Endothelial cell of umbilical vein (primary cell): ENCODE results near the gene FBH1. TPM values are rescaled to one million over a fixed set of nuclear protein-coding genes. Genes with fewer than 3 reads are reported as not detected.

Source experiments
- BruUV-seq: library from RNA; stranded (reverse); fragments of 400-500 nt; replicated peaks from 2 replicates; lab custom pipeline; 2021; lab: Mats Ljungman, UMichigan
- CTCF ChIA-PET: fragments of 300-600, 350-600 bp; sonication (Branson Sonifier 250); formaldehyde crosslinking; loops from one replicate; lab custom pipeline; 2021; ENCODE audit warnings: antibody characterized with exemption, inconsistent platforms; lab: Charles Lee
- POLR2A ChIA-PET: fragments of 300-600, 350-600 bp; sonication (Branson Sonifier 250); formaldehyde crosslinking; loops from one replicate; lab custom pipeline; 2021; ENCODE audit warnings: antibody characterized with exemption, inconsistent platforms; lab: Charles Lee
- DNase-seq: peaks from one replicate; pipeline ENCODE4 v3.0.0-alpha.2; 2011; ENCODE audit warnings: low read depth, low spot score
- FAIRE-seq: peaks from 2 replicates; lab custom pipeline; 2011; peaks lifted over from hg19 to GRCh38; lab: Jason Lieb, UNC
- H2AFZ ChIP-seq: 2 replicates; pipeline ENCODE4 v1.6.0; 2012; ENCODE audit warnings: low read depth, low read length, control low read depth, inconsistent platforms
- H3K27ac ChIP-seq: 2 replicates; pipeline ENCODE4 v1.5.1; 2011; ENCODE audit warnings: low read depth, mild to moderate bottlenecking, control low read depth, low read length, moderate library complexity; ENCODE audit not compliant: insufficient read depth
- H3K27me3 ChIP-seq, 2 experiments: 2 replicates each; pipeline versions ENCODE4 v1.6.0 to v1.6.1; 2011; ENCODE audit warnings: low read length in 2 of 2, mixed read lengths in 1 of 2; ENCODE audit not compliant: control insufficient read depth in 2 of 2, insufficient read depth in 2 of 2
- H3K36me3 ChIP-seq, 2 experiments: 2 replicates in 1 of 2; 3 replicates in 1 of 2; pipeline ENCODE4 v1.5.1; 2011; ENCODE audit warnings: low read length in 2 of 2, mild to moderate bottlenecking in 1 of 2, moderate library complexity in 1 of 2; ENCODE audit not compliant: control insufficient read depth in 2 of 2, insufficient read depth in 2 of 2; ENCODE audit errors: extremely low read depth in 1 of 2
- H3K4me1 ChIP-seq: 3 replicates; pipeline ENCODE4 v1.5.1; 2011; ENCODE audit warnings: mild to moderate bottlenecking, low read length; ENCODE audit not compliant: control insufficient read depth, insufficient read depth; ENCODE audit errors: extremely low read depth
- H3K4me2 ChIP-seq: 2 replicates; pipeline ENCODE4 v1.6.1; 2011; ENCODE audit warnings: low read length, control low read depth, mixed read lengths; ENCODE audit not compliant: insufficient read depth
- H3K4me3 ChIP-seq, 3 experiments: fragments of 200-600 bp in 1 of 3; sonication (generic), shearing (Covaris generic) in 1 of 3; replicated peaks in 1 of 3; 2 replicates each; pipeline ENCODE4 v1.5.1; 2011 to 2016; ENCODE audit warnings: control low read depth in 3 of 3, low read length in 3 of 3, mild to moderate bottlenecking in 2 of 3, inconsistent platforms in 1 of 3, low read depth in 1 of 3, moderate library complexity in 1 of 3; ENCODE audit not compliant: insufficient read depth in 1 of 3
- H3K79me2 ChIP-seq: 2 replicates; pipeline ENCODE4 v1.6.0; 2012; ENCODE audit warnings: low read length, inconsistent platforms; ENCODE audit not compliant: control insufficient read depth, insufficient read depth
- H3K9ac ChIP-seq: replicated peaks from 2 replicates; pipeline ENCODE3; 2011; ENCODE audit warnings: low read length, control low read depth; ENCODE audit not compliant: insufficient read depth; ENCODE audit errors: extremely low read depth
- H3K9me1 ChIP-seq: replicated peaks from 3 replicates; pipeline ENCODE4 v1.6.0; 2011; ENCODE audit warnings: mild to moderate bottlenecking, low read length; ENCODE audit not compliant: control insufficient read depth, insufficient read depth; ENCODE audit errors: extremely low read depth
- H3K9me3 ChIP-seq: replicated peaks from 2 replicates; pipeline ENCODE4 v1.5.1; 2012; ENCODE audit warnings: low read length, inconsistent platforms; ENCODE audit not compliant: control insufficient read depth, insufficient read depth
- H4K20me1 ChIP-seq: replicated peaks from 2 replicates; pipeline ENCODE3; 2011; ENCODE audit warnings: mild to moderate bottlenecking, low read length; ENCODE audit not compliant: control insufficient read depth, insufficient read depth; ENCODE audit errors: extremely low read depth
- EZH2 ChIP-seq: IDR thresholded peaks from 2 replicates; pipeline ENCODE4 v1.6.1; 2012; ENCODE audit warnings: borderline replicate concordance, low read depth, mild to moderate bottlenecking, moderate library complexity, low read length, inconsistent platforms; ENCODE audit not compliant: severe bottlenecking
- FOS ChIP-seq: IDR thresholded peaks from 2 replicates; pipeline ENCODE4 v1.6.1; 2011; ENCODE audit warnings: mild to moderate bottlenecking, low read length, moderate library complexity, borderline replicate concordance; ENCODE audit not compliant: insufficient read depth
- GATA2 ChIP-seq: IDR thresholded peaks from 2 replicates; pipeline ENCODE4 v1.7.0; 2011; ENCODE audit warnings: low read depth, mild to moderate bottlenecking, moderate library complexity, mixed read lengths, low read length; ENCODE audit not compliant: insufficient read length, insufficient read depth
- JUN ChIP-seq: IDR thresholded peaks from 2 replicates; pipeline ENCODE4 v1.6.1; 2011; ENCODE audit warnings: borderline replicate concordance, low read depth; ENCODE audit not compliant: insufficient read length, insufficient read depth
- MYC ChIP-seq: IDR thresholded peaks from one replicate; pipeline ENCODE4 v1.6.1; 2011; ENCODE audit warnings: mild to moderate bottlenecking, low read depth, low read length
- POLR2A ChIP-seq: IDR thresholded peaks from 2 replicates; pipeline ENCODE4 v1.6.1; 2012; ENCODE audit warnings: low read depth, mild to moderate bottlenecking, control low read depth, low read length
- POLR2AphosphoS5 ChIP-seq: IDR thresholded peaks from 2 replicates; pipeline ENCODE4 v1.6.1; 2012; ENCODE audit warnings: low read depth, mild to moderate bottlenecking, control low read depth, low read length, moderate library complexity; ENCODE audit not compliant: insufficient read depth
- dilution Hi-C: fragments of 300-500 bp; cut with MboI; formaldehyde crosslinking; loops from one replicate; pipeline ENCODE4 v1.15.0; 2019; ENCODE audit warnings: low sequenced_read_pairs; ENCODE audit not compliant: extremely low pct_ligation_motif_present
- intact Hi-C: fragments of 100-400 bp; cut with micrococcal nuclease; formaldehyde crosslinking; loops from one replicate; pipeline ENCODE4 v1.10.0; 2022
- polyA plus RNA-seq, 4 experiments: library from polyadenylated mRNA; depleted of rRNA in 3 of 4; stranded (reverse) in 3 of 4; unstranded in 1 of 4; fragments of >200 nt; gene quantifications; 2 replicates each; pipeline versions ENCODE4 v1.2.1 to v1.2.3, GENCODE V29; 2011 to 2012; ENCODE audit warnings: missing spikeins in 1 of 4
- total RNA-seq: library from RNA; stranded (reverse); gene quantifications from 2 replicates; pipeline ENCODE4 v1.2.3, GENCODE V29; 2021
- TF ChIP-seq, protein P1 (sequence below): IDR thresholded peaks from 2 replicates; pipeline ENCODE4 v1.6.1; 2011; ENCODE audit not compliant: insufficient read depth, insufficient read length
- TF ChIP-seq, protein P2 (sequence below), 2 donors: IDR thresholded peaks; 1 replicate in 1 of 2; 2 replicates in 1 of 2; pipeline ENCODE4 v1.5.1; 2011; ENCODE audit warnings: low read length in 2 of 2, mild to moderate bottlenecking in 2 of 2, moderate library complexity in 2 of 2, control low read depth in 1 of 2, inconsistent platforms in 1 of 2, low read depth in 1 of 2; ENCODE audit not compliant: insufficient read depth in 1 of 2; ENCODE audit errors: extremely low read depth in 1 of 2

The FBH1 gene
- total and polyA plus RNA-seq, 2 donors (not counting 3 experiments of a cell fraction or from before 2014, with no cell fraction given) = 71.4 to 97.0 TPM

DNA sequence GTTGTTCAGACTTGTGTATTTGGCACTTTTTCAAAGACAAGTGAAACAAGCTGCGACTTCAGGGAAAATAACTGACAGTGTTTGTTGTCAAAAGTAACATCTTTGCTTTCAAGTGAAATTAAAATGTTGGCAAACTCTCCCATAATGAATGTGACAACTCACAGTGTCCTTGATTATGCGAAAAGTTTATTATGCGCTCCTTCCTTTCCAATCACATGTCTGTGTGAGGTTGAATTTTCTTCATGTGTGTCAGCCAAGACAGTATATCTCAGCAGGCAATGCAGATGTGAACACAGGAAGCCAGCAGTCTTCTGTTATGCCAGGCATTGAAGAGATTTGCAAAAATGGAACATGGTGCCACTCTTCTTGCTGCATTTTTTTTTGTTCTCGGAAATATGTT is 28.7 kb downstream of the FBH1 start:
- DNase-seq (no peak), FAIRE-seq (no peak)
- intact Hi-C loops (no loop called here), dilution Hi-C loops (no loop called here)
- TF ChIP-seq MYC = no peak
- no peak for TF ChIP-seq EZH2
- no peak for TF ChIP-seq JUN
- no peak for TF ChIP-seq POLR2AphosphoS5
- TF ChIP-seq POLR2A = no peak
- TF ChIP-seq, protein P1, sequence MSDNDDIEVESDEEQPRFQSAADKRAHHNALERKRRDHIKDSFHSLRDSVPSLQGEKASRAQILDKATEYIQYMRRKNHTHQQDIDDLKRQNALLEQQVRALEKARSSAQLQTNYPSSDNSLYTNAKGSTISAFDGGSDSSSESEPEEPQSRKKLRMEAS = no peak
- TF ChIP-seq FOS = no peak
- TF ChIP-seq, protein P2, sequence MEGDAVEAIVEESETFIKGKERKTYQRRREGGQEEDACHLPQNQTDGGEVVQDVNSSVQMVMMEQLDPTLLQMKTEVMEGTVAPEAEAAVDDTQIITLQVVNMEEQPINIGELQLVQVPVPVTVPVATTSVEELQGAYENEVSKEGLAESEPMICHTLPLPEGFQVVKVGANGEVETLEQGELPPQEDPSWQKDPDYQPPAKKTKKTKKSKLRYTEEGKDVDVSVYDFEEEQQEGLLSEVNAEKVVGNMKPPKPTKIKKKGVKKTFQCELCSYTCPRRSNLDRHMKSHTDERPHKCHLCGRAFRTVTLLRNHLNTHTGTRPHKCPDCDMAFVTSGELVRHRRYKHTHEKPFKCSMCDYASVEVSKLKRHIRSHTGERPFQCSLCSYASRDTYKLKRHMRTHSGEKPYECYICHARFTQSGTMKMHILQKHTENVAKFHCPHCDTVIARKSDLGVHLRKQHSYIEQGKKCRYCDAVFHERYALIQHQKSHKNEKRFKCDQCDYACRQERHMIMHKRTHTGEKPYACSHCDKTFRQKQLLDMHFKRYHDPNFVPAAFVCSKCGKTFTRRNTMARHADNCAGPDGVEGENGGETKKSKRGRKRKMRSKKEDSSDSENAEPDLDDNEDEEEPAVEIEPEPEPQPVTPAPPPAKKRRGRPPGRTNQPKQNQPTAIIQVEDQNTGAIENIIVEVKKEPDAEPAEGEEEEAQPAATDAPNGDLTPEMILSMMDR (IDR thresholded peaks at IDR 0.05; ENCODE audit: extremely low read depth in 1 of 2, insufficient read depth in 1 of 2, low read depth in 1 of 2, low read length in 2 of 2) = no peak
- no peak for TF ChIP-seq GATA2
- Histone ChIP-seq H3K9me3 (no peaks in the 10 kb centered on the region), H3K4me1 (peaks cover 3% of the 10 kb centered on the region), H2AFZ (no peak overlapping the region), H3K79me2 (no peaks in the 10 kb centered on the region), H3K36me3 (peaks cover 36 to 67% of the 10 kb centered on the region in 2 experiments), H4K20me1 (no peaks in the 10 kb centered on the region), H3K4me2 (no peak overlapping the region), H3K27me3 (no peaks in the 10 kb centered on the region), H3K9me1 (no peaks in the 10 kb centered on the region), H3K4me3 (no peak overlapping the region), H3K27ac (no peak overlapping the region), H3K9ac (no peak overlapping the region)
- BruUV-seq = no TSS peak
- CTCF ChIA-PET = interaction anchor here (1.2 kb wide), 1 partner anchor 11 kb away, joined by 3 read pairs; no protein-coding TSS in a partner anchor
- POLR2A ChIA-PET = no interaction called here
